ENCODE measurements around the gene DOCK7. TPM values are rescaled to one million over a fixed set of nuclear protein-coding genes. Genes with fewer than 3 reads are reported as not detected.

The DOCK7 gene
- total and polyA plus RNA-seq, 2 of the 13 experiments (the other 11 are each of a cell fraction or from before 2014, with no cell fraction given) = 45.7 to 67.2 TPM

- peak; percentile 75; the same call in 1 of the 2 replicates for TF ChIP-seq HMGXB3 (CRISPR knock-in tag; IDR thresholded peaks at IDR 0.05; ENCODE audit: borderline replicate concordance)
- peak; percentile 70; the same call in 1 of the 2 replicates for TF ChIP-seq NR1H2 (CRISPR knock-in tag; IDR thresholded peaks at IDR 0.05; ENCODE audit: borderline replicate concordance, low read depth)
- TF ChIP-seq SNAI1 (CRISPR knock-in tag; IDR thresholded peaks at IDR 0.05; ENCODE audit: borderline replicate concordance) = 0 out of 2 replicates have a peak, but pooled peaks have one; percentile 25
- TF ChIP-seq ATF1 (CRISPR knock-in tag; IDR thresholded peaks at IDR 0.05) = peak; percentile 72; the same call in 1 of the 2 replicates
- peak; percentile 90 for TF ChIP-seq ZGPAT (CRISPR knock-in tag; IDR thresholded peaks at IDR 0.05)
- peak; percentile 95 for TF ChIP-seq ZNF335 (CRISPR knock-in tag; IDR thresholded peaks at IDR 0.05)
- TF ChIP-seq GATAD1 (CRISPR knock-in tag; IDR thresholded peaks at IDR 0.05) = peak; percentile 52; the same call in 1 of the 2 replicates
- TF ChIP-seq GABPB1 (CRISPR knock-in tag; IDR thresholded peaks at IDR 0.05) = peak; percentile 63
- TF ChIP-seq RXRB (CRISPR knock-in tag; IDR thresholded peaks at IDR 0.05; ENCODE audit: borderline replicate concordance) = peak; percentile 87
- no peak for TF ChIP-seq MTA3 (CRISPR knock-in tag; IDR thresholded peaks at IDR 0.05)
- TF ChIP-seq ZNF441 (CRISPR knock-in tag; IDR thresholded peaks at IDR 0.05; ENCODE audit: borderline replicate concordance) = peak; percentile 84
- no peak for TF ChIP-seq MLLT10 (CRISPR knock-in tag; IDR thresholded peaks at IDR 0.05)
- TF ChIP-seq ZNF776 (CRISPR knock-in tag; IDR thresholded peaks at IDR 0.05) = 0 out of 2 replicates have a peak, but pooled peaks have one; percentile 37
- peak; percentile 92 for TF ChIP-seq ZNF644 (CRISPR knock-in tag; IDR thresholded peaks at IDR 0.05; ENCODE audit: low read depth)
- TF ChIP-seq ZSCAN25 (CRISPR knock-in tag; IDR thresholded peaks at IDR 0.05) = peak; percentile 51; the same call in 1 of the 2 replicates
- TF ChIP-seq MAX (IDR thresholded peaks at IDR 0.05) = peak; percentile 99
- peak; percentile 90; the same call in 1 of the 2 replicates for TF ChIP-seq TFDP1 (CRISPR knock-in tag; IDR thresholded peaks at IDR 0.05; ENCODE audit: borderline replicate concordance)
- TF ChIP-seq ZNF572 (CRISPR knock-in tag; IDR thresholded peaks at IDR 0.05) = no peak
- peak; percentile 82 for TF ChIP-seq ZMYM3 (CRISPR knock-in tag; IDR thresholded peaks at IDR 0.05)
- peak; percentile 67 for TF ChIP-seq JUND (CRISPR knock-in tag; IDR thresholded peaks at IDR 0.05)
- peak; percentile 77; the same call in 1 of the 2 replicates for TF ChIP-seq ZNF124 (CRISPR knock-in tag; IDR thresholded peaks at IDR 0.05)
- TF ChIP-seq HOXA7 (CRISPR knock-in tag; IDR thresholded peaks at IDR 0.05) = no peak
- peak; percentile 97 for TF ChIP-seq ZNF430 (CRISPR knock-in tag; IDR thresholded peaks at IDR 0.05)
- TF ChIP-seq HDAC2 (CRISPR knock-in tag; IDR thresholded peaks at IDR 0.05) = peak; percentile 79
Measured at GRCh38 chr1:62423580-62424242, 264.5 kb downstream of the DOCK7 start (continued).

Measured in HepG2 (cell line).